Activated naive CD8-positive, alpha-beta T cell treated with anti-CD3 and anti-CD28 coated beads, Interleukin-2, amount 50 U/mL, for 24 hours (primary cell): ENCODE results near the gene OR51V1.

Experiments
- ATAC-seq: fragments of 150-1000 bp; cut with Tn5 transposase; one replicate; pipeline ENCODE4 v1.10.0; 2021
- DNase-seq: peaks from one replicate; pipeline ENCODE4 v3.0.0; 2021
- H3K27ac Mint-ChIP-seq: one replicate; pipeline ENCODE4 v1.8.0; 2021; ENCODE audit warnings: mild to moderate bottlenecking, mixed read lengths
- H3K27me3 Mint-ChIP-seq: one replicate; pipeline ENCODE4 v1.8.0; 2021; ENCODE audit warnings: mixed read lengths
- H3K36me3 Mint-ChIP-seq: one replicate; pipeline ENCODE4 v1.8.0; 2021; ENCODE audit warnings: low read depth, mixed read lengths
- H3K4me1 Mint-ChIP-seq: one replicate; pipeline ENCODE4 v1.8.0; 2021; ENCODE audit warnings: mixed read lengths
- H3K4me3 Mint-ChIP-seq: one replicate; pipeline ENCODE4 v1.8.0; 2021; ENCODE audit warnings: mild to moderate bottlenecking, moderate library complexity, mixed read lengths
- H3K9me3 Mint-ChIP-seq: one replicate; pipeline ENCODE4 v1.8.0; 2021; ENCODE audit warnings: mixed read lengths

The OR51V1 gene

GRCh38 chr11:5237420-5237819 lies 36.9 kb upstream of the OR51V1 start:
- no peak for DNase-seq
- ATAC-seq, result no peak
- H3K4me3 Mint-ChIP-seq, result no peak overlapping the region
- no peaks in the 10 kb centered on the region for H3K36me3 Mint-ChIP-seq
- H3K4me1 Mint-ChIP-seq, result no peaks in the 10 kb centered on the region
- H3K9me3 Mint-ChIP-seq, result no peaks in the 10 kb centered on the region
- no peak overlapping the region for H3K27ac Mint-ChIP-seq
- H3K27me3 Mint-ChIP-seq, result peaks cover 4% of the 10 kb centered on the region

- no peaks in the 10 kb centered on the region for H3K4me1 Mint-ChIP-seq
- ATAC-seq (no peak), DNase-seq (no peak)
These were observed 35.0 kb upstream of the OR51V1 start for GRCh38 chr11:5235364-5236095.

GRCh38 chr11:5234381-5234834 lies 33.9 kb upstream of the OR51V1 start, which contains the start of gene HBD:
HBD (minus strand) TSS chr11:5234483; CDS start chr11:5234433, 50 bp downstream.
- no peak for DNase-seq
- ATAC-seq, result no peak
- Mint-ChIP-seq H3K9me3 (no peaks in the 10 kb centered on the region), H3K4me1 (no peaks in the 10 kb centered on the region), H3K27ac (no peak within 1 kb of the TSS), H3K4me3 (no peak within 1 kb of the TSS), H3K36me3 (no peaks in the 10 kb centered on the region), H3K27me3 (peaks cover 4% of the 10 kb centered on the region)

More at GRCh38 chr11:5235364-5236095, 35.0 kb upstream of the OR51V1 start:
- H3K9me3 Mint-ChIP-seq, result no peaks in the 10 kb centered on the region
- peaks cover 4% of the 10 kb centered on the region for H3K27me3 Mint-ChIP-seq
- H3K27ac Mint-ChIP-seq, result no peak overlapping the region
- H3K36me3 Mint-ChIP-seq, result no peaks in the 10 kb centered on the region
- H3K4me3 Mint-ChIP-seq, result no peak overlapping the region

- peaks cover 4% of the 10 kb centered on the region for H3K27me3 Mint-ChIP-seq
- no peak overlapping the region for H3K27ac Mint-ChIP-seq
- ATAC-seq (no peak), DNase-seq (no peak)
- H3K36me3 Mint-ChIP-seq, result no peaks in the 10 kb centered on the region
- no peaks in the 10 kb centered on the region for H3K9me3 Mint-ChIP-seq
- H3K4me3 Mint-ChIP-seq, result no peak overlapping the region
- H3K4me1 Mint-ChIP-seq, result no peaks in the 10 kb centered on the region
These were observed 32.8 kb upstream of the OR51V1 start for GRCh38 chr11:5233307-5233706.

GRCh38 chr11:5232821-5233220 lies 32.3 kb upstream of the OR51V1 start:
- H3K4me3 Mint-ChIP-seq, result no peak overlapping the region
- peaks cover 4% of the 10 kb centered on the region for H3K27me3 Mint-ChIP-seq
- no peaks in the 10 kb centered on the region for H3K4me1 Mint-ChIP-seq
- H3K27ac Mint-ChIP-seq, result no peak overlapping the region
- DNase-seq (no peak), ATAC-seq (no peak)
- H3K36me3 Mint-ChIP-seq, result no peaks in the 10 kb centered on the region
- H3K9me3 Mint-ChIP-seq, result no peaks in the 10 kb centered on the region

GRCh38 chr11:5232176-5232575 lies 31.7 kb upstream of the OR51V1 start:
- Mint-ChIP-seq H3K4me1 (no peaks in the 10 kb centered on the region), H3K36me3 (no peaks in the 10 kb centered on the region), H3K27me3 (peaks cover 4% of the 10 kb centered on the region), H3K4me3 (no peak overlapping the region), H3K27ac (no peak overlapping the region), H3K9me3 (no peaks in the 10 kb centered on the region)
- ATAC-seq, result no peak
- DNase-seq, result no peak

- Mint-ChIP-seq H3K27me3 (peaks cover 4% of the 10 kb centered on the region), H3K36me3 (no peaks in the 10 kb centered on the region), H3K27ac (no peak overlapping the region), H3K4me3 (no peak overlapping the region), H3K9me3 (no peaks in the 10 kb centered on the region), H3K4me1 (no peaks in the 10 kb centered on the region)
- ATAC-seq (no peak), DNase-seq (no peak)
These were observed 30.6 kb upstream of the OR51V1 start for GRCh38 chr11:5231111-5231510.

- no peak for ATAC-seq
- Mint-ChIP-seq H3K36me3 (no peaks in the 10 kb centered on the region), H3K9me3 (no peaks in the 10 kb centered on the region), H3K27me3 (peaks cover 2% of the 10 kb centered on the region), H3K27ac (no peak overlapping the region), H3K4me3 (no peak overlapping the region), H3K4me1 (no peaks in the 10 kb centered on the region)
- DNase-seq, result no peak
These were observed 29.8 kb upstream of the OR51V1 start for GRCh38 chr11:5230266-5230665.

- Mint-ChIP-seq H3K27me3 (no peaks in the 10 kb centered on the region), H3K4me1 (no peaks in the 10 kb centered on the region), H3K27ac (no peak overlapping the region), H3K4me3 (no peak overlapping the region), H3K36me3 (no peaks in the 10 kb centered on the region), H3K9me3 (no peaks in the 10 kb centered on the region)
- ATAC-seq, result no peak
- DNase-seq, result no peak
These were observed 29.3 kb upstream of the OR51V1 start for GRCh38 chr11:5229796-5230195.

- Mint-ChIP-seq H3K4me1 (no peaks in the 10 kb centered on the region), H3K27me3 (no peaks in the 10 kb centered on the region), H3K9me3 (no peaks in the 10 kb centered on the region), H3K4me3 (no peak overlapping the region), H3K27ac (no peak overlapping the region), H3K36me3 (no peaks in the 10 kb centered on the region)
- ATAC-seq (no peak), DNase-seq (no peak)
These were observed 28.9 kb upstream of the OR51V1 start for GRCh38 chr11:5229356-5229755.

GRCh38 chr11:5228124-5228523 lies 27.6 kb upstream of the OR51V1 start:
- H3K36me3 Mint-ChIP-seq, result no peaks in the 10 kb centered on the region
- no peaks in the 10 kb centered on the region for H3K27me3 Mint-ChIP-seq
- ATAC-seq (no peak), DNase-seq (no peak)
- no peaks in the 10 kb centered on the region for H3K4me1 Mint-ChIP-seq
- no peak overlapping the region for H3K4me3 Mint-ChIP-seq
- no peaks in the 10 kb centered on the region for H3K9me3 Mint-ChIP-seq
- no peak overlapping the region for H3K27ac Mint-ChIP-seq

- H3K27ac Mint-ChIP-seq, result no peak overlapping the region
- DNase-seq, result no peak
- H3K36me3 Mint-ChIP-seq, result no peaks in the 10 kb centered on the region
- H3K4me3 Mint-ChIP-seq, result no peak overlapping the region
- no peaks in the 10 kb centered on the region for H3K9me3 Mint-ChIP-seq
- ATAC-seq, result no peak
- H3K4me1 Mint-ChIP-seq, result no peaks in the 10 kb centered on the region
- no peaks in the 10 kb centered on the region for H3K27me3 Mint-ChIP-seq
These were observed 27.2 kb upstream of the OR51V1 start for GRCh38 chr11:5227681-5228080.

- no peak within 1 kb of the TSS for H3K4me3 Mint-ChIP-seq
- H3K9me3 Mint-ChIP-seq, result no peaks in the 10 kb centered on the region
- H3K4me1 Mint-ChIP-seq, result no peaks in the 10 kb centered on the region
- ATAC-seq (no peak), DNase-seq (no peak)
- no peak within 1 kb of the TSS for H3K27ac Mint-ChIP-seq
- H3K36me3 Mint-ChIP-seq, result no peaks in the 10 kb centered on the region
- no peaks in the 10 kb centered on the region for H3K27me3 Mint-ChIP-seq
These were observed 26.3 kb upstream of the OR51V1 start, which contains the start of gene HBB for GRCh38 chr11:5226732-5227310. HBB (minus strand) TSS chr11:5227071; CDS start chr11:5227021, 50 bp downstream.

GRCh38 chr11:5225480-5225871 lies 25.0 kb upstream of the OR51V1 start:
- Mint-ChIP-seq H3K9me3 (no peaks in the 10 kb centered on the region), H3K27me3 (no peaks in the 10 kb centered on the region), H3K27ac (no peak overlapping the region), H3K36me3 (no peaks in the 10 kb centered on the region), H3K4me3 (no peak overlapping the region), H3K4me1 (no peaks in the 10 kb centered on the region)
- no peak for DNase-seq
- no peak for ATAC-seq
